Eye (tissue), 1 donor: Measurements from ENCODE around the gene ANO10.
"Not testable (repeated sequence)": the region's sequence is repeated elsewhere in the genome, so short reads cannot be mapped to it uniquely, and the experiment has no call there.

Source experiments
- DNase-seq: peaks from one replicate; pipeline ENCODE4 v3.0.0-alpha.2; 2015

ANO10 gene

DNA sequence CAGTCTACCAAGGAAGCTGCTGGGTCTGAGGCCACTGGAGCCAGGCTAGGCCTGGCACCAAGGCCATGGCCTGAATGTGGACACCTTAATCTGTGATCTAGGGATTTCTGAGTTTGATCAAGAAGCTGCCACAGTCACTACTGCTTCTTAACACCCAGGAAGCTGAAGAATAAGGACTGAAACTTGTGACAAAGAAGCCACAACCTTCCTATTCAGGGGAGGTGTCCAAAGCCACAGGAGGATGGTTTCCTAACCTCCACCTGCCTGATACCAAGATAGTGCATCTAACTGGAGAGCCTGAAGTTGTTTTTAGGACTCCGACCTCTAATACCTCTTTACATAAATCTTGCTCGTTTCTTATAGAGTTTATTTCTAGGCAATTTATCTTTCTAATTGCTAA is 5.5 kb upstream of the ANO10 start:
- DNase-seq = no peak

GRCh38 chr3:43624619-43625305 is 3.0 kb upstream of the ANO10 start:
- DNase-seq = no peak

- peak; percentile 61 for DNase-seq
Observed at GRCh38 chr3:43620831-43621655, 768 bp downstream of the ANO10 start.

GRCh38 chr3:43619588-43619987 is 2.2 kb downstream of the ANO10 start:
- DNase-seq = no peak

DNA sequence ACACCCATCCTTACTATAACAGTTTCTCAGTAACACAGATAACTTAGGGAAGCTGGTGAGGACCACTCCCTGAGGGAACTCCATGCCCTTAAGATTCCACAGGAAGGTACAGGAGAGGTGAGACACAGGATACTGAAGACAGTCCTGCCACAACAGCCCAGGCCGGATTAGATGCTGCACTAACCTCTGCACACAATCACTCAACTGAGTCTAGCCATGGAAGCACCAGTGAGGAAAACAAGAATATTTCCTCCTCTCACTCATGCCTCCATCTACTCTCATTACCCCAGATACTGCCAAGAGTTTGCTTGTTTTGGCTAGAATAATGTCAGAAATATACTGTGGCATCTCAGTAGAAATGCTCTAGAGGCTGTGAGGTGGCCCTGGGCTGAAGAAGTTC is 3.7 kb downstream of the ANO10 start:
- no peak for DNase-seq

DNA sequence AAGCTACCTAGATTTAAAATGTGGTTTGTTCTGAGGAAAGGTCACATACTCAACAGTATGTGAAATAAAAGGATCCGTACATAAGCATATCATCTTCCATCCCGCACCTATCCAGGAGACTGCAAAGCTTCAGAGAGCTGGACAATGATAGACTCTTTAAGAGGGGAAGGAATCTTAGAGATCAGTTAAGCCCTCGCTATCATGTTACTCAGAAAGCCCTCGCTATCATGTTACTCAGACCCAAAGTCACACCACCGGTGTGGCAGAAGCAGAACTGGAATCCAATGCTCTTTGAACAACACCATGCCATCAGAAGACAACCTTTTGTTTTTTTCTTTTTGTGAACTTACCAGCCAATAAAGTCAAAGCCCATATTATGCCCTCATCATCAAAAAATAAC is 5.8 kb downstream of the ANO10 start:
- no peak for DNase-seq

GRCh38 chr3:43615133-43615532 is 6.7 kb downstream of the ANO10 start:
- no peak for DNase-seq

- DNase-seq = no peak
Observed at GRCh38 chr3:43613976-43614375, 7.8 kb downstream of the ANO10 start.

GRCh38 chr3:43612419-43612818 is 9.4 kb downstream of the ANO10 start:
- no peak for DNase-seq

DNA sequence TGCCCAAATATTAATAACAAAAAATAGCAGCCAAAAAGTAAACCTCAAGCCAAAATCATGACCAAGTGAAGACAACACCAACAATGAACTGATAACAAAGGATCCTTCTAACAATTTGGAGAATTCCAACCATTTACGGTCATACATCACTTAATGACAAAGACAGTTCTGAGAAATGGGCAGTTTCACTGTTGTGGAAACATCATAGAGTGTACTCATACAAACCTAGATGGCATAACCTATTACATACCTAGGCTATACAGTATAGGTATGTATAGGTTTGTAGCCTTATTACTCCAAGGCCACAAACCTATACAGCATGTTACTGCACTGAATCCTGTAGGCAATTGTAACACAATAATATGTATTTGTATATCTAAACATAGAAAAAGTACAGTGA is 12.4 kb downstream of the ANO10 start:
- DNase-seq = no peak

DNA sequence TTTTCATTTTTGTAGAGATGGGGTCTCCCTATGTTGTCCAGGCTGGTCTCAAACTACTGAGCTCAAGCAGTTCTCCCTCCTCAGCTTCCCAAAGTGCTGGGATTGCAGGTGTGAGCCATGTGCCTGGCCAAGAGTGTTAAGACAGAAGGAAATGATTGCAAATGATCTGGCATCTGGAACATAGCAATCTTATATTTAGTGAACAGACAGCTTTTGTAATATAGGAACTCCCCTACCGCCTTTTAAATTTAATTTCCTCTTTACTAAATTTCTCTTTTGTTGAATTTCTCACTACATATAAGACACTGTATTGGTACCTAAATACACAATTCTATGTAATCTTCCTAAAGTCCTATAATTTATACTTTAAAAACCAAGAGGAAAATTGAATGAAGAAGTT is 13.1 kb downstream of the ANO10 start:
- DNase-seq = no peak

GRCh38 chr3:43606284-43606683 is 15.5 kb downstream of the ANO10 start:
- DNase-seq = peak; percentile 71

DNA sequence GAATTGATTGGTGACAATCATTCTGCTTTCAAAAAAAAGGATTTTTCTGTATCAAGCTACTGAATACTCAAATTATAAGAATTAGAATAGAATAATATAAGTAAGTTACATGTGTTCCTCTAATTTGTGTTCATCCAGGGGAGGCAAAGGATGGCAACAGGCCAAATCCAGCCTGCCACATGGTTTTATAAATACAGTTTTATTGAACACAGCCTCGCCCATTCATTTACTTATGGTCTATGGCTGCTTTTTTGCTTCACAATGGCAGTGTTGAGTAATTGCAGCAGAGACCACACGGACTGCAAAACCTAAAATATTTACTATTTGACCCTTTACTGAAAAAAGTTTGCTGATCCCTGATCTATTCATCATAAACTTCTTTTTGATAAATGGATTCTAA is 21.9 kb downstream of the ANO10 start:
- DNase-seq = not testable (repeated sequence)

DNA sequence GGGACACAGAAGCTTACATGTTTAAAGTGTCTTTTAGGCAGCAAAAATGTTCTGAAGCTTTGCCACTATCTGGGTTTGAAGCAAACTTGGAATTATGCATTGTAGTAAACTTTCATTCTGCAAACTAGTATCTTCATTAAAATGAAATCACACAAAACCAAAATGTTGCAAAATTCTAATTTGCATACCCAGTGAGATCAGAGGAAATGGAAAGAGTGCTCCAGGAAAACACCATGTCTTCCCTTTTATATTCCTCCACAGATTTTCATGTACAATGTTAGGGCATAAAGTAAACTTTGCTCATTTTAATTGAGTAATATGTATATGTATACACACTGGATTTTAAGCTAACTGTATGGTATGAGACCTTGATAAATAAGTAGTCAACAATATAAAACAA is 23.9 kb downstream of the ANO10 start:
- DNase-seq = no peak

- not testable (repeated sequence) for DNase-seq
Observed at GRCh38 chr3:43596178-43596577, 25.6 kb downstream of the ANO10 start.

- DNase-seq = not testable (repeated sequence)
Observed at GRCh38 chr3:43595280-43595679, 26.5 kb downstream of the ANO10 start.

DNA sequence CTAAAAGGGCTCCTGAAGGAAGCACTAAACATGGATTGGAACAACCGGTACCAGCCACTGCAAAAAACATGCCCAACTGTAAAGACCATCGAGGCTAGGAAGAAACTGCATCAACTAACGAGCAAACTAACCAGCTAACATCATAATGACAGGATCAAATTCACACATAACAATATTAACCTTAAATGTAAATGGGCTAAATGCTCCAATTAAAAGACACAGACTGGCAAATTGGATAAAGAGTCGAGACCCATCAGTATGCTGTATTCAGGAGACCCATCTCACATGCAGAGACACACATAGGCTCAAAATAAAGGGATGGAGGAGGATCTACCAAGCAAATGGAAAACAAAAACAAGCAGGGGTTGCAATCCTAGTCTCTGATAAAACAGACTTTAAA is 28.2 kb downstream of the ANO10 start:
- DNase-seq = not testable (repeated sequence)

DNA sequence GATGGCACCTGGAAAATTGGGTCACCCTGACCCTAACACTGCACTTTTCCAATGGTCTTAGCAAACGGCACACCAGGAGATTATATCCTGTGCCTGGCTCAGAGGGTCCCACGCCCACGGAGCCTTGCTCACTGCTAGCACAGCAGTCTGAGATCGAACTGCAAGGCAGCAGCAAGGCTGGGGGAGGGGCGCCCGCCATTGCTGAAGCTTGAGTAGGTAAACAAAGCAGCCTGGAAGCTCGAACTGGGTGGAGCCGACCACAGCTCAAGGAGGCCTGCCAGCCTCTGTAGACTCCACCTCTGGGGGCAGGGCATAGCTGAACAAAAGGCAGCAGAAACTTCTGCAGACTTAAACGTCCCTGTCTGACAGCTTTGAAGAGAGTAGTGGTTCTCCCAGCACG is 29.9 kb downstream of the ANO10 start:
- DNase-seq = not testable (repeated sequence)

GRCh38 chr3:43587303-43587702 is 34.5 kb downstream of the ANO10 start:
- DNase-seq = no peak

DNA sequence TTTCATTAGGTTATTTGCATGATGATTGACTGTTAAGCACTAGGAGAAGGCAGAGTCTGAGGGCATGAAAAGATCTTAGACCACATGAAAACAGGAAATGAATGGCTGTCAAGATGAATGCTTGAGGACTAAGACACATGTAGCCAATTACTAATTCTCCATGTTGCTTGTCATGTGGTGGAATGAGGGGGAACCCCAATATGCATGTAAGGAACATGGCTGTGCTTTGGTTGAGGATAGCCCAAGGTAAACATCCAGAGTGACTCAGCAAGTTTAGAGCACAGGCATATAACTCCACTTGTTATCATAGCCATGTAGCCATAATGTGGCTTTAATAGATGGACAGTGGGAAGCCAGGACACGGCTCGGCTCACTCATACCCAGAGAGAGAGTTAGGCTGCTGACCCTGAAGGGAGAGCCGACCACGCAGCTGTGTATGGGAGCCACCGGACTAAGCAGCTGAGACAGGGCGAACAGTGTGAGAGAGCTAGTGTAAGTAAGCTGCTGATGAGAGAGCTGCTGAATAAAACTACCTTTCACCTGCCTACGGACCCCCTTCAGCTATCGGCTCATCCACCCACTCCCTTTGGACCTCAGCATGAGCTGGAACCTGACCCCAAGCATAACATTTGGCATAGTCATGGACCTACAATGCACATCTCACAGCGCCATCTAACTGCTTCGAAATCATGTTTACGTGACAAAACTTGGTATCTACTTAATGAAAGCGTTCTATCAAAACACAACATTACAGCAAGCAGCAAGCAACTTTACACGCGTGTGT is 37.6 kb downstream of the ANO10 start:
- DNase-seq = no peak

DNA sequence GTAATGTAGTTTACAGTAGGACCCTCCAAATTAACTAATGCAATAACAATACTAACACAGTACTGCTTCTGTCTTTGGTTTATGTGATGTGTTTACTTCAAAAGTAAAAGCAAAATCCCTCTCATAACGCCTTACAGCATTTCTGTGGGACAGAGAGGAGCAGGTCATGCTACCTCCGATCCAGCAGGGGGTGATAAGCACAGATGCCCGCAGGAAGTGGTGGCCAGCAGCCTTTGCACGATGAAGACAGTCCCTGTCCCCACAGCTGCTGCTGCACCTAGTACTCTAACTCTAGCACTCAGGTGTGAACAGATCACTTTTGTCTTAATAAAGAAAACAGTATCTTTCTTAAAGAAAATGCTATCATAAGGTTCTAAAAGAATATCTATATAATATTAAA is 38.3 kb downstream of the ANO10 start:
- no peak for DNase-seq

- no peak for DNase-seq
Observed at GRCh38 chr3:43582866-43583265, 38.9 kb downstream of the ANO10 start.

DNA sequence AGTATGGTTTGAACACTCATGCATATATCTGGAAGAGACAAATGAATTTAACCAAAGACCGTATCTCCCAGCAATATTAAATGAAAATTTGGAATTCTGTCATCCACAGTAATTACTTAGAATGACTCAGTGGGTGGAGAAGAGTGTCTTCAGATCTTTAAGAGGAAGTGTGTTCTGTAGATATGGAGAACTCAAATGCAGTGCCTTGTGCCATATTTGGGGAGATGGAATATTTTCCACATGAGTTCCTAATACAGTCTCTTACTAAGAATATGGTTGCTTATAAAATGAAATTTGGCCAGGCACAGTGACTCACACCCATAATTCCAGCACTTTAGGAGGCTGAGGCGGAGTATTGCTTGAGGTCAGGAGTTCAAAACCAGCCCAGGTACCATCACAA is 40.5 kb downstream of the ANO10 start:
- no peak for DNase-seq

DNA sequence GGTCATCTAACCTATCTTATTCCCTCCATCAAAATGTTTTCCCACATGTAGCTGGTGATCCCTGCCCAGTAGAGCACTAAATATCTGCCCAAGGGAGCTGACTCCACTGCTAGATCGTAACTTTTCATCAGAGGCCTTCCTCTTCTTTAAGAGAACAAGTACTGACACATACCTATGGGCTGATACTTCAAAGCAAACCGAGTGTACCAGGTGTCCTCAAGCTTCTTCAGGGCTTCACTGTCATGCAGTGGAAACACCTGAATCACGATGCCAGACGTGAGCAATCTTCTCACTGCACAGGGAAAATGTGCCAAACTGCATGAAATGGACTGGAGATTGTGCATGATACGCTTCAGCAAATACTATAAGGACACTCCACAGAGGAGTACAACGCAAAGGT is 41.6 kb downstream of the ANO10 start:
- no peak for DNase-seq
